NCI-H226 (cell line): ENCODE measurements around the gene GMPR.

Experiments
- DNase-seq: peaks from one replicate; pipeline ENCODE4 v3.0.0-alpha.2; 2015

Gene GMPR

DNA sequence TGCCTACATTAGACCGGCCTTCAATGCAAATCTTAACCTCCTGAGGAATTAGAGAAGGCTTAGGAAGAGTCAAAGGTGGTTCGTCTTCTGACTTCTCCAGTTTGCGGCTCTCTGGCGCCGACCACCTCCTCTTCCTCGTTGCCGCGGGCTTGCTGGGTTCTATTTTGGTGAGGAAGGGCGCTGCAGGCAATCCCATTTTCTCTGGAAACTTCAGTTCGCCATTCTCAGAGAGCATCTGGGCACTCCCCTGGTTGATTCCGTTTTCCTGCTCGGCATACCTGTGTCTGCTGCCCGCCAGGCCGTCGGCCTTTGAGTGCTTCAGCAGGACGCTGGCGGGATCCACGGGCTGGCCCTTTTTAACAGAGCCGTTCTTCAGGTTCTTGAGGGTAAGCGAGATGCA, 67.9 kb downstream of the GMPR start:
- no peak for DNase-seq

DNA sequence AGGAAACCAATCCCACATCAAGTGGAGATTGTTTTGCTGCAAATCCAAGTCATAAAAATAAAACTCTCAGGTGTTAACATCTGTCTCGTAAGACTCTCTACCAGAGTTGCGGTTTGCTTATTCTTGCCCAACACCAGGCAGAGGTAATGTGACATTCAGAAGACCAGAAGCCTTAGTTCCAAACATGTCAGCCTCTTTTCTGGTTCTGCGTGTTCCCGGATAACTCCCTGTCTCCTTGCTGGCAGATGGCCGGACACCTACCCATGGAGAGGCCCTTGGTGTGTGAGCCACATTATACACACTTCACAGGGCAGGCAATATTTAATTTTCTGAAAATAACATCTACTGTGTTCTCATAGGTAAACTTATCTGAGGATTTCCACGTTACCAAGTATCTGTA, 73.4 kb downstream of the GMPR start:
- DNase-seq: no peak

DNA sequence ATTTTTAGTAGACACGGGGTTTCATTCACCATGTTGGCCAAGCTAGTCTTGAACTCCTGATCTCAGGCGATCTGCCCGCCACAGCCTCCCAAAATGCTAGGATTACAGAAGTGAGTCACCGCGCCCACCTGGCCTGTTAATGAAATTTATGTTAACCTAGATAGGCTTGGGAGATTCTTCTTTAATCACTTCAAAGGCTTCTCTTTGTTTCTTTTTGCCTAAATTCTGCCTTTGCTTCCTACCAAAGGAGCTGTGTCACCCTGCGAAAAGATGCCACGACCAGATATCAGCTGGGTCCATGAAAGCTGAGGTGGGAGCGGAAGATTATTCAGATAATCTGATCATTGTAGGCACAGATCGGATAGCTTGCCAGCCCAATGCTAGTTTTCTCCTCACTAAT, 75.3 kb downstream of the GMPR start:
- DNase-seq: no peak

DNA sequence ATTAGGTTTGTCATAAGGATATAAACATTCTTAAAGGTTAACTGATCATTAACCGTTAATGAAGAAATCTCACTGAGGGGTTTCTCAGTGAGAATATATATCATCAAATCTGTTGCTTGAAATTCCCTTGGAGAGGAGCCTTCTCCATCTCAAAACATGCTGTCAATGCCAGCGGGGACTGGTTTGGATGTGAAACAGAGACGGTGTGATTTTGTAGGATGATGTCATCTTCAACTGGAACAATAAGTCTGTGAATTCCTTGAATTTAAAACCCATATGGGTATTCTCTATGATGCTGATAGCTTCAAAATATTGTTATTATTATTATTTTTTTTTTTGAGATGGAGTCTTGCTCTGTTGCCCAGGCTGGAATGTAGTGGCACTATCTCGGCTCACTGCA, 75.9 kb downstream of the GMPR start:
- DNase-seq: no peak

DNA sequence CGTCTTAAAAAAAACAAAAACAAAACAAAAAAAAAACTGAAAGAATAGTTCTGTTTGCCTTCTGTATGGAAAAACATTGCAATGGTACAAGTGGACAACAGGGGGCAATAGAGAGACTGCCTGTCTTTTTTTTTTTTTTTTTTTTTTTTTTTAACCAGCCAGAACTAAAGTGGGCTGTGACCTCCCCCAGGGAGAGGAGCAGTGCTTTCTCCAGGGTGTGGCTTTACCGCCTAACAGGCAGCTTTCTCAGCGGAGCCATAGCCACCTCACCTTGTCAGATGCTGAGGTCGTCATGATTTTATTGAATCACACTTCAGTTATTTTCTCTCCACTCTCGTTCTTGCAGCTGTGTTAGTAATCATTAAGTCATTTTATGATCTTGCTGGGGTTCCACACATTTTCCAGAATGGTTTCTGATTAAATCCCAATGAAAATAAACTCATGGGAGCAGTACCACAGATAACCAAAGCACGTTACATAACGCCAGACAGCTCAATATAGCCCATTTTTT, 78.4 kb downstream of the GMPR start:
- peak; percentile 65 for DNase-seq

GRCh38 chr6:16318538-16318937, 80.2 kb downstream of the GMPR start:
- peak; percentile 14 for DNase-seq

DNA sequence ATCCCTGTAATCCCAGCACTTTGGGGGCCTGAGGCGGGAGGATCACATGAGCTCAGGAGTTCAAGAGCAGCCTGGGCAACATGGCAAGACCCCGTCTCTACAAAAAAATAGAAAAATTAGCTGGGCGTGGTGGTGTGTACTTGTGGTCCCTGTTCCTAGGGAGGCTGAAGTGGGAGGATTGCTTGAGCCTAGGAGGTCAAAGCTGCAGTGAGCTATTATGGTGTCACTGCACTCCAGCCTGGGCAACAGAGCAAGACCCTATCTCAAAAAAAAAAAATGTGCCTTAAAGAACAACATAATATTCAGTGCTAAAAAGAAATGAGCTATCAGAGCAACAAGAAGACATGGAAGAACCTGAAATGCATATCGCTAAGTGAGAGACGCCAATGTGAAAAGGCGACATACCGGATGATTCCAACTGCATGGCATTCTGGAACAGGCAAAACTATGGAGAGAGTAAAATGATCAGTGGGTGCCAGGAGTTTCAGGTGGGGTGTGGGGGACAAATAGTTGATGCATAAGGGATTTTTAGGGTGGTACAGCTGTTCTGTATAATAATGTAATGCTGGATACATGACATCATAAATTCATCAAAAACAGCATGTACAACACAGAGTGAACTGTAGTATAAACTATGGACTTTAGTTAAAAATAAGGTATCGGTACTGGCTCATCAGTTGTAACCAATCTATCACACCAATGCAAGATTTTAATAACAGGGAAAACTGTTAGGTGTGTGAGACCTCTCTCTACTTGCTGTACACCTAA, 80.8 kb downstream of the GMPR start:
- no peak for DNase-seq

DNA sequence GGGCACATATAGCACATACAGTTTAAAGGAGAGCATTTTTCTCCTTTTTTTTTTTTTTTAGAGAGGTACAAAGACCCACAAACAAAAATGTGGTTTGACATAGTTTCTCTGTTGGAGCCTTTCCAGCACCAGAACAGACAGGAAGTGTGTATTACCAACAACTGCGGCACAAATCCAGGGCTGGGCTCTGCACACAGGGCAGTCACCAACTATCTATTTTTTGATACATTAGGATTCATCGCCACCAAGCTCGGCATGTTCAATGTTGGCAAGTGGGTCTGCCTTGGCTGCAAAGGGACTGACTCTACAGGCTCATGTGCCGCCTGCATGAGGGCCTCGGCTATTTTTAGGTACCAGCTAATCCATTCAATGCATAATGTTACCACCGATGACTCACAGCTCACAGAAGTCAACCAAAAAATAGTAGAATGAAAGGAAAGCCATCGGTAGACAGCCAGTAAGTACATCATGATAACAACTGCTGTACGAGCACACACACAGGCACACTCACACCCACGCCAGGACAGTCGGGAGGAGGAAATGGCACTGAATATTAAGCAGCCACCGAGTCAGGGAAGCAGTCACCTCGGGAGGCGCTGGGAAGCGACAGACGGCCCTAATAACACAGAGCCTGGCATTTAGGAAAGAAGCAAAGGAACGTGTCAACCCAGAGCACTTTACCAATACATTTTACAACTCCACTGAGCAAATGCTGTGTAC, 81.6 kb downstream of the GMPR start:
- peak; percentile 70 for DNase-seq

DNA sequence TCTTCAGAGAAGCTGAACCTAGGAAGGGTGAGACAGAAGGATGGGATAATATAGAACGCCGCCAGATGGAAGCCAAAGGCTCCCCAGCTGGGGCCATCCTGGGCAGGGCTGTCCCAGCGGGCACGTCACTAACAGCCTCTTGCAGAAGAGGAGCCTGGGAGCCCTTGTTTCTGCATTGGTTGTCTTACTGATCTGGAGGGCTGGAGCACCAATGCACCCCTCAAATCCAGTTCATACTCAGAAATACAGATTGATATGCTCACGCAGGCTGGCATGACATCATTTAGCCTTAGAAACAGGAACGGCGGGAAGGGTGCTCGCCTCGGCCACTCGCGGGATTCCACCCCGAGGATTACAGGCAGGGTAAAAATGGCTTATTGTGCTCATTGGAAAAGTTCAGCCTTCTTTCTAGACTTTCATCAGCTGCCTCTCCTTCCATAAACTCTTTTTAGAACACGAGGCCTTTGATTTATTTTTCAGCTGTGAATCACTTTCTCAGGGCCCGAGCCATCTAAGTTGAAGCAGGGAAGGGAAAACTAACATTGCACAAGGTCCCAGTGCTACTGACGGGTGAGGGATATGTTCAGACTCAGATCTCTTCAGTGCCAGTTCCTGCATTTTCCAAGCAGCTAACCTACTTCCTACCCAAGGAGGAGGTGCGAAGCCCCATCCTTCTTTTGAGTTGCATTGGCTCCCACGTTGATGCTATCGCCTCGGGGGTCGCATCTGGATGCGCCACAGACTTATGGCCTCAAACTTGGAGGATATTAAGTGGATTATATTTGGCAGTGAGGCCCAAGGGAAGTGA, 82.3 kb downstream of the GMPR start:
- no peak for DNase-seq

DNA sequence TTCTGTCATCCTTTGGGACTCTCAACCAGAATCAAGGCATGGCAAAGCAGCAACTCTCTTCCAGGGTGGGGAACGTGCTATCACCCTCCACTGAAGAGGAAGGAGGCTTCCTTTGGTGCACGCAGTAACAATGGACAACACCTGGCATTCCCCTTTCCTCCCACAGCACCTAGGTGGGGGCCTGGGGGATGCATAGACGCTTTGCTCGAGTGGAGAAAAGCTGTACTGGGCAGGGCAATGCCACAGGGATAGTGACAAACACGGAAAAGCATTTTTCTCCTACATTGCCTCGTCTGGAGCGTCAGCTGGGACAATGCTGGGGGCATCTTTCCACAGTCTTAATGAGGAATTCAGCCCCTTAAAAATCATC, 82.9 kb downstream of the GMPR start:
- DNase-seq: no peak

- DNase-seq: no peak
Observed at GRCh38 chr6:16321826-16322225, 83.4 kb downstream of the GMPR start.

DNA sequence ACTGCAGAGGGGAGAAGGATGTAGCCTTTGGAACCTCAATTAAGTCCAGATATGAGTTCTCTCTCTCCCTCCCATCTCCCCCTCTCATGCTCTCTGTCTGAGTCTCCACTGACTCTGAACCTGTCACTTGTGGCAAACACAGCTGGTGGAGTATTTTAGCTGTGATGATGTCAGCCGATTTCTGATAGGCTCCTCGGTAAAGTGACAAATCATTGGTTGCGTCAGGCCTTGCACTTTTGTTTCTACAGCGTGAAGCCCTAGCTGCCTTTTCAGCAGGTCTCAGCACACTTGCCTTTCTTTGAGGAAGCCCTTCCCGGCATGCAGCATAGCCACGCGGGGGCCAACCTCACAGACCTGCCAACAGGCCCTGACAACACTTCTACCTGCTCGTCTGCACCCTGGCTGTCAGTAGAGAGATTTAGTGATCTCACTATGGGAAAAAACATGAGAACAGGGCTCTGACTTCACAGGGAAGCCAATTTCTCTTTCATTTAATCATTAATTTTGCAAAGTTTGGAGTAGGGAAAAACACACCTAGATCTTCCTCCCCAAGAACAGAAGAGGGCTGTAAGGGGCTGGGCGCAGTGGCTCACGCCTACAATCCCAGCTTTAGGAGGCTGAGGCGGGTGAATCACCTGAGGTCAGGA, 84.4 kb downstream of the GMPR start:
- no peak for DNase-seq

- DNase-seq: no peak
Observed at GRCh38 chr6:16324184-16324583, 85.8 kb downstream of the GMPR start.

DNA sequence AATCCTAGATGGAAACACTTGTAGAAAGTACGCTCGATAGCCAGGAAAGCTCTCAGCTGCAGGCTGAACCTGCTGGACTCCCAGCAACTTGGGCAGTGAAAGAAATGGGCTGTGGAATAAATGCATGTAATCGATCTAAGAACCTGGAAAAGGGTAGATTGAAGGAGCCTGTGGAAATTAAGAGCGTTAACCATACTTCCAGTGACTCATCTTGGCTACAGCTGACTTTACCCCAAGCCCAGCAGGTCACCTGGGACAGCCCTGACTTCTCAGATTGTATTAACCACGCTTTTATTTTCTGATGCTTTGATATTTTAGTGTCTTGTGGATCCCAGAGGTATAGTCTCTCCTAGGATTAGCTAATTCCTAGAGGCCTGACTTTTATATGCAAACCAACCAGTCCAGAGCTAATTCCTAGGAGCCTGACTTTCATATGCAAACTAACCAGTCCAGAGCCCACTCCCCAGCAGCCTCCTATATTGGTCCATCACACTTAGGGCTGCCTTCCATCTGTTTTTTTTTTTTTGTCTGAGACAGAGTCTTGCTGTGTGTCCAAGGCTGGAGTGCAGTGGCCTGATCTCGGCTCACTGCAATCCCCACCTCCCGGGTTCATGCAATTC, 86.3 kb downstream of the GMPR start:
- DNase-seq: no peak

DNA sequence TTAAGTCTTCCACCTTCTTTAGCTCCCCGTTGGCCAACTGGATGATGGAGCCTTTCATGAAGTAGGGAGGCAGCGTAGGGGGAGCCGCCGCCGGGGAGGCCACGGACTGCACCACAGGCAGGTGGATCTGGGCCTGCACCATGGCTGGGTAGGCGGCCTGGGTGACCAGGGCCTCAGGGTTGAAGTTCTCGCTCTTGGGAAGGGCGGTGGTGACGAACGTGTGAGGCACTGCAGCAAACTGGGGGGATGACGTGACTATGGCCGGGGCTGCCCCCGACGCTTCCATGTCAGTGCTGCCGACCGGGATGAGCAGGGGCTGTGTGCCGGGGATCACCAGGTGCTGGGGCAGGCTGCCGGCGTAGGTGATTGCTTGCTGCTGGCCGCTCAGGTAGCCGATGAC, 88.1 kb downstream of the GMPR start:
- no peak for DNase-seq

DNA sequence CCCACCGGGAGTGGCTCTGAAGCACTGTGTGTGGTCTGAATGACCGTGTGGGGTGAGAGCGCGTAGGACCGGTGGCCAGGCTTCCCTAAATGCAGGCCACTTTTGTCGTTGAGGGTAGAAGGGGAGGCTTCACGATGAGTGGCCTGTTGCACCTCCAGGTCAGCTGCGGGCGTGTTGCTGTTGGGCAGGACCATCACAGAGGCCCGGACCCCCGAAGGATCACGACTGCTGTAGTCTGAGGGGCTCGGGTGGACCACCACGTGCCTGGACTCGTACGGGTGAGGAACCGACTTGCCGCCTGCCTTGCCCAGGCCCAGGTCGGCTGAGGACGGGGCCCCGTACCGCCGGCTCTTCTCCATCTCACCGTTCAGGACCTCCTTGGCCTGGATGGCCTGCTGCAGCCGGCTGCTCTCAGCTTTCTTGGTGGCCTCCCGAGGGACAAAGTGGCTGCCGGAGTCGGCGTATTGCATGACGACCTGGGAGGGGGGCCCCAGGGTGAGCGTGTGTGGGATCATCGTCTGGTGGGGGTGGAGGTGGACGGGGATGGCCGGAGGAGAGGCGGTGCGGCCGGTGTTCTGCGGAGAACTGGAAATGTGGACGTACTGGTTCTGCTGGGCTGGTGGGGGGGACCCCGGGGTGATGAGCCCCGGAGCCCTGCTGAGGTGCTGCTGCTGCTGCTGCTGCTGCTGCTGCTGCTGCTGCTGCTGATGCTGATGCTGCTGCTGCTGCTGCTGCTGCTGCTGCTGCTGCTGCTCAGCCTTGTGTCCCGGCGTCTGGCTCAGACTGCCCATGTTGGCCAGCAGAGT, 88.8 kb downstream of the GMPR start:
- DNase-seq: no peak

GRCh38 chr6:16327777-16328325, 89.5 kb downstream of the GMPR start:
- no peak for DNase-seq

- DNase-seq: no peak
Observed at GRCh38 chr6:16329233-16329632, 90.8 kb downstream of the GMPR start.

- DNase-seq: peak; percentile 53
Observed at GRCh38 chr6:16331384-16332174, 93.2 kb downstream of the GMPR start.

DNA sequence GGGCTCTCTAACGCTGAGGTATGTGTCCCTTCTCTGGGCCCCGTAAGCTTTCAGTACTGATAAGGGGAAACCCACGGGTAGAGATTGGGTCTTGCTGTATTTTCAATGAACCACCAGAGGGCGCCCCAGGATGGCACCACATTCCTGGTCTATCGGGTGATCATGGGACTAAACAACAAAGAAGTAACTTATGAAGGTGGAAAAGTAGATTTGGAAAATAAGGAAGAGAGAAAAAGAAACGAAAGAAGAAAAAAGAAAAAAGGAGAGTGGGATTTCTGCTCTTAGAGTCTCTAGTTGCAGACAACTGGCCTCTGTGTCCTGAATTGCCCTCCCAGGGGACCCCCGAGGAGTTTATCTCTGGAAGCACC, 93.8 kb downstream of the GMPR start:
- DNase-seq: peak; percentile 59

DNA sequence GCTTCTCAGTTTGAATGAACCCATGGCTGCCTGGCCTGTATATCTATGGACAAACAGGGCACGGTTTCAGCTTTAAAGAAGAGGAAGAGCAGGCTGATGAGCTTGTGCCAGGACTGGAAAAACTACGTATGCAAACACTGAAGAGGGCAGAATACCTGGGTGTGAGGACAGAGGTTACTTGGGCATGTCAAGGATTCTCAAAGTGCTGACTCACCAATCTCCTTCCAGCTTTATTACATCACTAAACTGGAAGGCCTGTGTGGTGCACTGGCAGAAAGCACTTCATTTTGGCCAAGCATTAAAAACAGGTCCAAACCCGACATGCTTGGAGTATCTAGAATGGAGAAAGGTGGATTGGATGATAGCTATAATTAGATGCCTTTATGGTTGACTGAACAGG, 95.2 kb downstream of the GMPR start:
- peak; percentile 87 for DNase-seq
